DOHH2 (cell line): ENCODE measurements around the gene FMNL2.

Source experiments
- H3F3A ChIP-seq: fragments of 200-600 bp; sonication (generic), shearing (Covaris generic); 2 replicates; pipeline ENCODE4 v1.6.0; 2016; ENCODE audit warnings: antibody characterized with exemption, mild to moderate bottlenecking; ENCODE audit not compliant: control insufficient read depth, insufficient read depth
- H3K27ac ChIP-seq: fragments of 200-600 bp; sonication (generic); 2 replicates; pipeline ENCODE4 v1.5.1; 2014; ENCODE audit warnings: low read depth, mild to moderate bottlenecking, low read length, moderate library complexity
- H3K27me3 ChIP-seq: fragments of 200-600 bp; sonication (generic); 2 replicates; pipeline ENCODE4 v1.6.1; 2014; ENCODE audit warnings: mild to moderate bottlenecking, low read length, mixed read lengths; ENCODE audit not compliant: control insufficient read depth
- H3K36me3 ChIP-seq: fragments of 200-600 bp; sonication (generic); 2 replicates; pipeline ENCODE4 v1.6.1; 2014; ENCODE audit warnings: mild to moderate bottlenecking, low read length, moderate library complexity, mixed read lengths; ENCODE audit not compliant: control insufficient read depth
- H3K4me1 ChIP-seq: fragments of 200-600 bp; sonication (generic); 2 replicates; pipeline ENCODE4 v1.6.1; 2014; ENCODE audit warnings: mild to moderate bottlenecking, low read length, mixed read lengths; ENCODE audit not compliant: control insufficient read depth
- H3K4me2 ChIP-seq: fragments of 200-600 bp; sonication (generic); 2 replicates; pipeline ENCODE4 v1.6.0; 2014; ENCODE audit warnings: mild to moderate bottlenecking, low read length, moderate library complexity
- H3K4me3 ChIP-seq: fragments of 200-600 bp; sonication (generic); 2 replicates; pipeline ENCODE4 v1.5.1; 2014; ENCODE audit warnings: mild to moderate bottlenecking, low read length, mixed read lengths
- H3K79me2 ChIP-seq: fragments of 200-600 bp; sonication (generic); 2 replicates; pipeline ENCODE4 v1.6.1; 2014; ENCODE audit warnings: mild to moderate bottlenecking, low read length, mixed read lengths; ENCODE audit not compliant: control insufficient read depth
- H3K9me2 ChIP-seq: fragments of 200-600 bp; sonication (generic); replicated peaks from 2 replicates; pipeline ENCODE4 v1.6.1; 2014; ENCODE audit warnings: mild to moderate bottlenecking, low read length, mixed read lengths; ENCODE audit not compliant: control insufficient read depth
- H3K9me3 ChIP-seq: fragments of 200-600 bp; sonication (generic); 2 replicates; pipeline ENCODE4 v1.6.1; 2014; ENCODE audit warnings: antibody characterized with exemption, low read length, mixed read lengths; ENCODE audit not compliant: control insufficient read depth, insufficient read depth
- H4K20me1 ChIP-seq: fragments of 200-600 bp; sonication (generic); 2 replicates; pipeline ENCODE4 v1.6.0; 2014; ENCODE audit warnings: low read depth, mild to moderate bottlenecking, antibody characterized with exemption, low read length, moderate library complexity; ENCODE audit not compliant: control insufficient read depth, insufficient read depth
- CTCF ChIP-seq: fragments of 200-600 bp; sonication (generic); IDR thresholded peaks from one replicate; pipeline ENCODE4 v1.5.1; 2014; ENCODE audit warnings: antibody characterized with exemption, mild to moderate bottlenecking, low read depth, low read length; ENCODE audit not compliant: poor library complexity, severe bottlenecking
- EZH2phosphoT487 ChIP-seq: fragments of 200-600 bp; sonication (generic); IDR thresholded peaks from 2 replicates; pipeline ENCODE4 v1.6.1; 2017; ENCODE audit warnings: borderline replicate concordance, mild to moderate bottlenecking, antibody characterized with exemption, low read length, moderate library complexity, mixed read lengths

The FMNL2 gene

GRCh38 chr2:152548996-152549395, 214.0 kb downstream of the FMNL2 start:
- Histone ChIP-seq H3F3A (no peaks in the 10 kb centered on the region), H3K27me3 (no peaks in the 10 kb centered on the region), H3K4me1 (no peaks in the 10 kb centered on the region), H3K27ac (no peak overlapping the region), H4K20me1 (no peaks in the 10 kb centered on the region), H3K36me3 (no peaks in the 10 kb centered on the region), H3K9me2 (no peaks in the 10 kb centered on the region), H3K4me3 (no peak overlapping the region), H3K9me3 (no peaks in the 10 kb centered on the region), H3K79me2 (no peaks in the 10 kb centered on the region), H3K4me2 (no peak overlapping the region)
- no peak for TF ChIP-seq EZH2phosphoT487
- TF ChIP-seq CTCF = no peak

- TF ChIP-seq EZH2phosphoT487 (no peak), CTCF (no peak)
- H3K27me3 ChIP-seq = no peaks in the 10 kb centered on the region
- H3K4me2 ChIP-seq = no peak overlapping the region
- H3K9me2 ChIP-seq = no peaks in the 10 kb centered on the region
- no peaks in the 10 kb centered on the region for H3K4me1 ChIP-seq
- H3K36me3 ChIP-seq = no peaks in the 10 kb centered on the region
- H3K79me2 ChIP-seq = no peaks in the 10 kb centered on the region
- no peak overlapping the region for H3K4me3 ChIP-seq
- H3K27ac ChIP-seq = no peak overlapping the region
- no peaks in the 10 kb centered on the region for H3F3A ChIP-seq
- H4K20me1 ChIP-seq = no peaks in the 10 kb centered on the region
- no peaks in the 10 kb centered on the region for H3K9me3 ChIP-seq
Measured at GRCh38 chr2:152549423-152549822, 214.4 kb downstream of the FMNL2 start.

GRCh38 chr2:152550386-152550785, 215.4 kb downstream of the FMNL2 start:
- H3K4me1 ChIP-seq = no peaks in the 10 kb centered on the region
- H4K20me1 ChIP-seq = no peaks in the 10 kb centered on the region
- no peak overlapping the region for H3K4me2 ChIP-seq
- no peaks in the 10 kb centered on the region for H3K9me3 ChIP-seq
- no peak overlapping the region for H3K4me3 ChIP-seq
- H3K27ac ChIP-seq = no peak overlapping the region
- H3K79me2 ChIP-seq = no peaks in the 10 kb centered on the region
- no peaks in the 10 kb centered on the region for H3F3A ChIP-seq
- H3K27me3 ChIP-seq = no peaks in the 10 kb centered on the region
- H3K36me3 ChIP-seq = no peaks in the 10 kb centered on the region
- no peaks in the 10 kb centered on the region for H3K9me2 ChIP-seq
- TF ChIP-seq EZH2phosphoT487 (no peak), CTCF (no peak)

GRCh38 chr2:152552888-152553287, 217.9 kb downstream of the FMNL2 start:
- Histone ChIP-seq H3K79me2 (no peaks in the 10 kb centered on the region), H3K27me3 (no peaks in the 10 kb centered on the region), H3F3A (no peaks in the 10 kb centered on the region), H3K4me2 (no peak overlapping the region), H3K4me3 (no peak overlapping the region), H3K9me2 (no peaks in the 10 kb centered on the region), H3K36me3 (no peaks in the 10 kb centered on the region), H4K20me1 (no peaks in the 10 kb centered on the region), H3K27ac (no peak overlapping the region), H3K4me1 (no peaks in the 10 kb centered on the region), H3K9me3 (no peaks in the 10 kb centered on the region)
- TF ChIP-seq EZH2phosphoT487 (no peak), CTCF (no peak)
